GM21717 (cell line): Measurements from ENCODE around the gene RSPH9.

Experiments used
- ATAC-seq: cut with Tn5 transposase; IDR thresholded peaks from one replicate; pipeline ENCODE4 v1.9.1; 2021; ENCODE audit warnings: mild to moderate bottlenecking, moderate library complexity; ENCODE audit not compliant: unreplicated experiment

The RSPH9 gene

GRCh38 chr6:43707767-43708166, 62.9 kb downstream of the RSPH9 start:
- ATAC-seq = no peak

GRCh38 chr6:43708860-43709653, 64.2 kb downstream of the RSPH9 start:
- ATAC-seq = no peak

GRCh38 chr6:43709654-43710303, 64.9 kb downstream of the RSPH9 start:
- ATAC-seq = no peak

- ATAC-seq = no peak
Measured at GRCh38 chr6:43710576-43710975, 65.7 kb downstream of the RSPH9 start.

GRCh38 chr6:43712579-43712978, 67.7 kb downstream of the RSPH9 start:
- ATAC-seq = no peak

GRCh38 chr6:43713643-43714310, 68.9 kb downstream of the RSPH9 start:
- ATAC-seq = no peak

GRCh38 chr6:43714311-43715055, 69.6 kb downstream of the RSPH9 start:
- ATAC-seq = peak; percentile 16

- peak; percentile 77 for ATAC-seq
Measured at GRCh38 chr6:43715056-43715788, 70.4 kb downstream of the RSPH9 start.

GRCh38 chr6:43716099-43716498, 71.3 kb downstream of the RSPH9 start:
- no peak for ATAC-seq

GRCh38 chr6:43717389-43717788, 72.6 kb downstream of the RSPH9 start:
- ATAC-seq = no peak

- ATAC-seq = no peak
Measured at GRCh38 chr6:43717822-43718221, 73.0 kb downstream of the RSPH9 start.

GRCh38 chr6:43718387-43719105, 73.7 kb downstream of the RSPH9 start:
- no peak for ATAC-seq

GRCh38 chr6:43719511-43719910, 74.7 kb downstream of the RSPH9 start:
- ATAC-seq = no peak

GRCh38 chr6:43720999-43721398, 76.2 kb downstream of the RSPH9 start:
- no peak for ATAC-seq
